Activated CD4-positive, alpha-beta memory T cell treated with anti-CD3 and anti-CD28 coated beads for 36 hours (primary cell): ENCODE measurements around the gene FAM151A. TPM values are rescaled to one million over a fixed set of nuclear protein-coding genes. Genes with fewer than 3 reads are reported as not detected.
"Not testable (repeated sequence)": the region's sequence is repeated elsewhere in the genome, so short reads cannot be mapped to it uniquely, and the experiment has no call there.

Source experiments
- CTCF ChIA-PET: fragments of 350-600 bp; sonication (Branson Sonifier 250); formaldehyde crosslinking; loops from one replicate; lab custom pipeline; 2021; ENCODE audit warnings: antibody characterized with exemption, inconsistent platforms; lab: Charles Lee
- POLR2A ChIA-PET: fragments of 350-600 bp; sonication (Branson Sonifier 250); formaldehyde crosslinking; loops from one replicate; lab custom pipeline; 2021; ENCODE audit warnings: antibody characterized with exemption; lab: Charles Lee
- DNase-seq: peaks from one replicate; pipeline ENCODE4 v3.0.0-alpha.2; 2020
- H3K27ac Mint-ChIP-seq: one replicate; pipeline ENCODE4 v1.8.0; 2021; ENCODE audit warnings: mixed read lengths
- H3K27me3 Mint-ChIP-seq: one replicate; pipeline ENCODE4 v1.8.0; 2021; ENCODE audit warnings: mixed read lengths
- H3K36me3 Mint-ChIP-seq: one replicate; pipeline ENCODE4 v1.8.0; 2021; ENCODE audit warnings: mixed read lengths
- H3K4me1 Mint-ChIP-seq: one replicate; pipeline ENCODE4 v1.8.0; 2021; ENCODE audit warnings: low read depth, mixed read lengths
- H3K4me3 Mint-ChIP-seq: one replicate; pipeline ENCODE4 v1.8.0; 2021; ENCODE audit warnings: mild to moderate bottlenecking, mixed read lengths
- H3K9me3 Mint-ChIP-seq: one replicate; pipeline ENCODE4 v1.8.0; 2021; ENCODE audit warnings: mixed read lengths
- intact Hi-C: fragments of 100-400 bp; cut with micrococcal nuclease; formaldehyde crosslinking; loops from one replicate; pipeline ENCODE4 v1.15.1; 2023
- total RNA-seq, 2 experiments: library from RNA; stranded (reverse); gene quantifications; one replicate each; pipeline ENCODE4 v1.2.3, GENCODE V29; 2021

Gene FAM151A
- total RNA-seq, 2 experiments from 2014 or later, result not detected

DNA sequence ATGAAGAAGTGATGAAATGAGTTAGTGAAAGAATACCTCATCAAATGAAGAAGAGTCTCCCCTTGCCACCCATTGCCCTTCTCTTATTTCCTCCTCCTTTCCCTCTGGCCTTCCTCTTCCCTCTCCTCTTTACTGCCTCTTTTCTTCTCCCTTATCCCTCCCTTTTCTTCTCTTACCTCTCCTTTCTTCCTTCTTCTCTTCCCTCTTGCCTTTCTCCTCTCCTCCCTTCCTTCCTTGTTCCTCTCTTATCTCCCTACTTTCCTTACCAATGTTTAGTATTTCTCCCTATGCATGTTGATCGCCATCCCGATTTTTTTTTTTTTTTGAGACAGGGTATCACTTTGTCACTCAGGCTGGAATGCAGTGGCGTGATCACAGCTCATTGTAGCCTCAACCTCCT lies 27.1 kb upstream of the FAM151A start:
- Mint-ChIP-seq H3K27ac (no peak overlapping the region), H3K36me3 (no peaks in the 10 kb centered on the region), H3K27me3 (peaks cover 9% of the 10 kb centered on the region), H3K4me1 (no peaks in the 10 kb centered on the region), H3K4me3 (no peak overlapping the region), H3K9me3 (no peaks in the 10 kb centered on the region)
- DNase-seq, result no peak
- CTCF ChIA-PET, result no interaction called here
- intact Hi-C loops, result no loop called here
- POLR2A ChIA-PET, result no interaction called here

DNA sequence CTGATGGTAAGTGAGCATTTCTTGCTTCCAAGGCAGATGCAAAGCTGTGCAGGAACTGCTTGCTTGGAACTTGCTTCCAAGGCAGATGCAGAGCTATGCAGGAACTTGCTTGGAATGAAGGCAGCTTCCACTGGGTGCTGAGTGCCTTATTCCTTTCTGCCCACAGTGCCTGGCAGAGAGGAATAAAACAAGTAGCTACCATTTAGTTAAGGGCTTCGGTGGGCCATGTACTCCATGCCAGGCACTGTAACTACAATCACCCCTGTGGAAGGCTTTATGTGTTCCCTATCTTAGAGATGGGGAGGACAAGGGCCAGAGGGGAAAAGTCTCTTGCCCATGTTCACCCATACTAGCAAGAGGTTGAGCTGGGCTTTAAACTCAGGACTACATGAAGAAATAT lies 26.6 kb upstream of the FAM151A start:
- CTCF ChIA-PET, result no interaction called here
- H3K36me3 Mint-ChIP-seq, result no peaks in the 10 kb centered on the region
- intact Hi-C loops, result no loop called here
- DNase-seq, result no peak
- POLR2A ChIA-PET, result no interaction called here
- H3K27ac Mint-ChIP-seq, result no peak overlapping the region
- no peaks in the 10 kb centered on the region for H3K9me3 Mint-ChIP-seq
- H3K27me3 Mint-ChIP-seq, result peaks cover 9% of the 10 kb centered on the region
- no peak overlapping the region for H3K4me3 Mint-ChIP-seq
- H3K4me1 Mint-ChIP-seq, result no peaks in the 10 kb centered on the region

DNA sequence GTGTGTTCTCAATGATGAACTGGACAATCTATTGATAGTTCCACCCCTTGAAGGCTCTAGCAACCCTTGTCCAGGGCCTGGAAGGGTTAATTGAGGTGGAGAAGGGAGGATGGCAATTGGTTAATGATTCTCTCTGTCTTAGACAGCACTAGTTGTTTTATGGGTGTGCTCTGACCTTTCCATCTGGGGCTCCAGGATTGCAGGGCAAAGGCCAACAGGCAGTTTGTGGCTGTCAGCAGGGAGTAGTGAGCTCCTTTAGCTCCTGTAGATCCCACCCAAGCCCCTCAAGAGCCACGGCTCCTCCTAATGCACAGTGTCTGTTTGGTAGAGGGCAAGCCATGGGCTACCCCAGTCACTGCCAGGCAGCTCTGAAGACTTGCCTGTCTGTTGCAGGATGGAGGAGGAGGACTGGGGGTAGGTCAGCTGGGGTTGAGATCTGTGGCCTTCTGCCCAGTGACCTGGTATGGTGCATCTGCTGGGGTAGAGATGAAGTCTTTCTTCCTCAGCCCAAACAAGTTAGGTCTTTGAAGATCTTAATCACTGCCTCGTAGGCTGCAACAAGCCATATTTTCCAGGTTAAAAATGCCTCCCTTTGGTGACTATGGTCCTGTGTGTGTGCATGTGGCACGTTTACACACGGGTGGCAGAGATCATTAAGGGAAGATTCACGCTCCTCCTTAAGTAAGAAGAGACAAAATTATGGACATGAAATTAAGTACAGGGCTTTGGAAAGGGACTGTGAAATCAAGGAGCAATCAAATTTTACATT lies 26.0 kb upstream of the FAM151A start:
- POLR2A ChIA-PET, result no interaction called here
- no peak overlapping the region for H3K4me3 Mint-ChIP-seq
- H3K36me3 Mint-ChIP-seq, result no peaks in the 10 kb centered on the region
- peaks cover under 1% of the 10 kb centered on the region for H3K9me3 Mint-ChIP-seq
- no peak overlapping the region for H3K27ac Mint-ChIP-seq
- H3K4me1 Mint-ChIP-seq, result no peaks in the 10 kb centered on the region
- CTCF ChIA-PET, result no interaction called here
- intact Hi-C loops, result no loop called here
- no peak for DNase-seq
- H3K27me3 Mint-ChIP-seq, result peaks cover 9% of the 10 kb centered on the region

DNA sequence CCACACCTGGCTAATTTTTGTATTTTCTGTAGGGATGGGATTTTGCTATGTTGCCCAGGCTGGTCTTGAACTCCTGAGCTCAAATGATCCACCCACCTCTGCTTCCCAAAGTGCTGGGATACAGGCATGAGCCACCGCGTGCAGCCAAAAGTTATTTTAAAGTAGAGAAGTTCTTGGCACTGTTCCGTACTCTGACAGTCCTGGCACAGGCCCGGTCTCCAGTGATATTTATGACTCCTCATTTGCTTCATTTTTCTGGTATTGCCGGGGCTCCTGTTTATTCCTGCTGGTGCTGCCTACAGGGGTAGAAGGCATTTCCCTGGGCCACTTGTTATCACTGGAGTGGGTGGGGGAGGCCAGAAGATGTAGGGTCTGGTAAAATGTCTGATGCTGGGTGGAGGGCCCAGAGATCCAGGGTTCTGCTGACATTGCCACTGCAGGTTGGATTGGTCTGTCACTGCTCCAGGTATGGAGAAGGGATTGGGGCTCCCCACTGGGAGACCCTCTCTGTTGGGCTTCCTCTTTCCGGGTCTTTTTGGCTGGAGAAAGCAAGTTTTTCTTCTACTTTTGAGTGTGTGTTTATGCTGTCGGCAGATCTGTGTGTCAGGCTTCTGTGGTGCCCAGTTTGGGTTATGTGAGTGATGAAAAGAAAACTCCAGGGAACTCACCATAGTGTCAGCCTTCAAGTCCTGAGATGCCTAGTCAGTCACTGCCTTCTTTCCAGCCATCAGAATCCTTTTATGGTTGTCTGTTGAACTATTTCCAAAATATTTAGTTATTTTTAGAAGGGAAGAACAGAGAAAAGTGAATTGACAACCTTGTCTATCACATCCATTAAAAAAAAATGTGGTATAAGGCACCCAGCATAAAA lies 22.7 kb upstream of the FAM151A start:
- Mint-ChIP-seq H3K4me1 (no peaks in the 10 kb centered on the region), H3K9me3 (peaks cover 15% of the 10 kb centered on the region), H3K36me3 (peaks cover 3% of the 10 kb centered on the region), H3K27ac (no peak overlapping the region), H3K27me3 (peaks cover 8% of the 10 kb centered on the region), H3K4me3 (no peak overlapping the region)
- intact Hi-C loops, result no loop called here
- POLR2A ChIA-PET, result no interaction called here
- no peak for DNase-seq
- CTCF ChIA-PET, result no interaction called here

DNA sequence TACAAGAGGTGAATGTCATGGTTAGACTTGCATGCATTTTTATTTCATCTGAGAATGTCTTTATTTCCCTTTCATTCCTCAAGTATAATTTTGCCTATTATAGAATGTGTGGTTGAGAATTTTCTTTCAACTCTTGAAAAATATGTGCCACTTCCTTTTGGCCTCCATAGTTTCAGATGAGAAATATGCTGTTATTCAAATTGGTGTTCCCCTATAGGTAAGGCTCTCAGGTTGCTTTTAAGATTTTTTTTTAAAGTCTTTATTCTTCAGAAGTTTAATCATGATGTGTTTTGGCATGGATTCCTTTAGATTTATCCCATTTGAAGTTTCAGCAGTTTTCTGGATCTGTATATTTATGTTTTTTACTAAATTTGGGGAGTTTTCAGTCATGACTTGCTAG lies 20.4 kb upstream of the FAM151A start:
- Mint-ChIP-seq H3K4me1 (no peaks in the 10 kb centered on the region), H3K27me3 (peaks cover 3% of the 10 kb centered on the region), H3K36me3 (peaks cover 3% of the 10 kb centered on the region), H3K27ac (no peak overlapping the region), H3K4me3 (no peak overlapping the region), H3K9me3 (peaks cover 15% of the 10 kb centered on the region)
- DNase-seq, result no peak
- CTCF ChIA-PET, result no interaction called here
- intact Hi-C loops, result no loop called here
- POLR2A ChIA-PET, result interaction anchor here (0.6 kb wide), 1 partner anchor 479 kb away, joined by 3 read pairs; no protein-coding TSS in a partner anchor

DNA sequence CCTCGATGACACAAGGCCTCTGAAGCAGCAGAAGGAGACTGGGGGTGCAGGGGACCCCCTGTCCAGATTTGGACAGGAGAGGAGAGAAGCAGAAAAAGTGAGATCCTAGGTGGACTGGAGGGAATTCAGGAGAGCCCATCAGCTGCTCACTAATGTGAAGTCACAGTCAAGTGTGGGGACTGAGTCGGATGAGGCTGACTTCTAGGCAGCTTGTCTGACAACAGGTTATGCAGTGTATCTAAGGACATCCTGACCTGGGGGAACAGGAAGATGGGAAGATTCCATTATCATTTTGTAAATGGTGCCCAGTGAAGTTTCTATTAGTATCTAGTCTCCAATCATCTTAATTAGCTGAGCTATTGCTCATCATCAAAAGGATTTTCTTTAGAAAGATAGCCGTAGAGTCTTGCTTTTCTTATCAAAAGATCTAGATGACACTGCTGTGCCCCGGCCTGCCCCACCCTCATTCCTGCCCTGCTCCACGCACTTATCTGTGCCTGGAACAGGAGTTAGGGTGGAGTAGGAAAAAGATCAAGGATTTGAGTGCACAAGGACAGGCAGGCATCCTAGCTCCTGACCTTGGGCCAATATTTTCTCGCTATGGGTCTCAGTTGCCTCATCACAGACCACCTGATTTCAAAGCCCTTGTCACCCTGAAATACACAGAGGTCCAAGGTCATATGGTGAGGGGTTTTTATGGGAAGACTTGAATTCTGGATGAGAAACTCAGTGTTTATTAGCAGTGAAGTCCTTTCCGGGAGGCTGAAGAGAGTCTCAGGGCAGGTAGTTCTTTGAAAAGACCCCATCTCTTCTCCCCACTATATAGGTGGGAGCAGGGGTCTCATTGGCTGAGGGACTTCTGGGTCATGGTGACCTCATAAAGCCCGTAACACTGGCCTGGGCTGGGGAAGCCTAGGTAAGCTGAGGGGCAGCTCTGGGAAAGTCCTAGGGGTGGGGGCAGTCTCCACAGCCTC lies 17.8 kb upstream of the FAM151A start, which contains the start of gene MROH7:
MROH7 (plus strand) TSS at position 924 of the 974 bp plus-strand sequence. CDS start 11,141 bp downstream, outside the sequence.
- CTCF ChIA-PET, result no interaction called here
- Mint-ChIP-seq H3K27me3 (peaks cover 5% of the 10 kb centered on the region), H3K9me3 (peaks cover 15% of the 10 kb centered on the region), H3K27ac (no peak within 1 kb of the TSS), H3K4me1 (no peaks in the 10 kb centered on the region), H3K4me3 (no peak within 1 kb of the TSS), H3K36me3 (peaks cover 3% of the 10 kb centered on the region)
- DNase-seq, result no peak
- intact Hi-C loops, result no loop called here
- POLR2A ChIA-PET, result no interaction called here

DNA sequence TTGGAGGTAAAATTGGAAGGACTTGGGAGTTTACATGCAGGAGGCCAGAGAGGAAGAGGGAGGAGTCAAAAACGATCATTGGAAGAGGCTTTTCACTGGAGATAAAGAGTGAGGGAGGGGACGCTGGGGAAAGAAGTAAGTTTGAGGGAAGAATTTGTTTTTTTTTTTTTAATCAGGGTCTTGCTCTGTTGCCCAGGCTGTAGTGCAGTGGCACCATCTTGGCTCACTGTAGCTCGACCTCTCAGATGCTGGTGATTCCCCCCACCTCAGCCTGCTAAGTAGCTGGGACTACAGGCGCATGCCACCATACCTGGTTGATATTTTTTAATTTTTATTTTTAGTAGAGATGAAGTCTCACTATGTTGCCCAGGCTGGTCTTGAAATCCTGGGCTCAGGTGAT lies 17.0 kb upstream of the FAM151A start:
- Mint-ChIP-seq H3K36me3 (peaks cover 3% of the 10 kb centered on the region), H3K9me3 (peaks cover 15% of the 10 kb centered on the region), H3K4me3 (no peak overlapping the region), H3K27ac (no peak overlapping the region), H3K4me1 (no peaks in the 10 kb centered on the region), H3K27me3 (peaks cover 5% of the 10 kb centered on the region)
- no peak for DNase-seq
- CTCF ChIA-PET, result no interaction called here
- intact Hi-C loops, result no loop called here
- POLR2A ChIA-PET, result no interaction called here

DNA sequence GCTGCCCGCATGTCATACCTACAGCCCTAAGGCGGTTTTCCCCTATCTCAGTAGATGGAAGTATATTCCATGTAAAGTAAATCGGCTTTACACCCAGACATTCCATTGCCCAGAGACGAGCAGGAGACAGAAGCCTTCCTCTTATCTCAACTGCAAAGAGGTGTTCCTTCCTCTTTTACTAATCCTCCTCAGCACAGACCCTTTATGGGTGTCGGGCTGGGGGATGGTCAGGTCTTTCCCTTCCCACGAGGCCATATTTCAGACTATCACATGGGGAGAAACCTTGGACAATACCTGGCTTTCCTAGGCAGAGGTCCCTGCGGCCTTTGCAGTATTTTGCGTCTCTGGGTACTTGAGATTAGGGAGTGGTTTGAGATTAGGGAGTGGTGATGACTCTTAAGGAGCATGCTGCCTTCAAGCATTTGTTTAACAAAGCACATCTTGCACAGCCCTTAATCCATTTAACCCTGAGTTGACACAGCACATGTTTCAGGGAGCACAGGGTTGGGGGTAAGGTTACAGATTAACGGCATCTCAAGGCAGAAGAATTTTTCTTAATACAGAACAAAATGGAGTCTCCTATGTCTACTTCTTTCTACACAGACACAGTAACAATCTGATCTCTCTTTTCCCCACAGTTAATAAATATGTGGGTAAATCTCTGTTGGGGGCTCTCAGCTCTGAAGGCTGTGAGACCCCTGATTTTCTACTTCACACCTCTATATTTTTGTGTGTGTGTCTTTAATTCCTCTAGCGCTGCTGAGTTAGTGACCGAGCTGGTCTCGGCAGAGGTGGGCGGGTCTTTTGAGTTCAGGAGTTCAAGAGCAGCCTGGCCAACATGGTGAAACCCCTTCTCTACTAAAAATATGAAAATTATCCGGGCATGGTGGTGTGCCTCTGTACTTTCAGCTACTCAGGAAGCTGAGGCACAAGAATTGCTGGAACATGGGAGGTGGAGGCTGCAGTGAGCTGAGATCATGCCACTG lies 13.4 kb upstream of the FAM151A start:
- DNase-seq, POLR2A ChIA-PET, CTCF ChIA-PET, H3K36me3 Mint-ChIP-seq, H3K27me3 Mint-ChIP-seq, H3K9me3 Mint-ChIP-seq, intact Hi-C loops, H3K4me3 Mint-ChIP-seq, H3K27ac Mint-ChIP-seq, H3K4me1 Mint-ChIP-seq: not testable (repeated sequence)

DNA sequence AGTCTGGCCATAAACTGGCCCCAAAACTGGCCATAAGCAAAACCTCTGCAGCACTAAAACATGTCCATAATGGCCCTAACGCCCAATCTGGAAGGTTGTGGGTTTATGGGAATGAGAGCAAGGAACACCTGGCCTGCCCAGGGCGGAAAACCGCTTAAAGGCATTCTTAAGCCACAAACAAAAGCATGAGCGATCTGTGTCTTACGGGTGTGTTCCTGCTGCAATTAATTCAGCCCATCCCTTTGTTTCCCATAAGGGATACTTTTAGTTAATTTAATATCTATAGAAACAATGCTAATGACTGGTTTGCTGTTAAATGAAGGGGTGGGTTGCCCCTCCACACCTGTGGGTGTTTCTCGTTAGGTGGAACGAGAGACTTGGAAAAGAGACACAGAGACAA lies 12.5 kb upstream of the FAM151A start:
- intact Hi-C loops, H3K4me3 Mint-ChIP-seq, POLR2A ChIA-PET, H3K27ac Mint-ChIP-seq, H3K27me3 Mint-ChIP-seq, H3K9me3 Mint-ChIP-seq, H3K36me3 Mint-ChIP-seq, CTCF ChIA-PET, DNase-seq, H3K4me1 Mint-ChIP-seq: not testable (repeated sequence)

DNA sequence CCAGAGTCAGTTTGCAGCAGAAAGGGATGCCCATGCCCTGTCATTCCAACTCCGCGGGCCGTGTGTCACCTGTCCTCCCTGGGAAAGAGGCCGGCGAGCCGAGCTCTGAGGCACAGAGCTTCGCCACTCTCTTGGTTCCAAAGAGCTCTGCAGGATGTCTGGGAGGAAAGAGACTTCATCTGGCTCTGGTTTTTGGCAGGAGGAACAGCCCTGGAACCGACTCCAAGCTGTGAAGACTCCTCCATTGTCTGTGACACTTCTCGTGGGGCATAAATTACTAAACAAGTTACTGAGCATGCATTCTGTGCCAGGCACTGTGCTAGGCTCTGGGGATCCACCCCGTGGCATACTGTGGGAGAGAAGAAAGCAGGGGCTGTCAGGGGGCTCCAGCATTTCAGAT lies 3.9 kb upstream of the FAM151A start:
- no peak for DNase-seq
- intact Hi-C loops, result no loop called here
- Mint-ChIP-seq H3K27ac (no peak overlapping the region), H3K27me3 (peaks cover 3% of the 10 kb centered on the region), H3K9me3 (no peaks in the 10 kb centered on the region), H3K4me1 (no peaks in the 10 kb centered on the region), H3K36me3 (no peaks in the 10 kb centered on the region), H3K4me3 (no peak overlapping the region)
- POLR2A ChIA-PET, result no interaction called here
- CTCF ChIA-PET, result no interaction called here
